CD14-positive monocyte (primary cell): Measurements from ENCODE around the gene EARS2. TPM values are rescaled to one million over a fixed set of nuclear protein-coding genes. Genes with fewer than 3 reads are reported as not detected.

Experiments used
- DNase-seq, 3 donors: peaks; one replicate each; pipeline ENCODE4 v3.0.0-alpha.2; 2011 to 2022
- H2AFZ ChIP-seq: 2 replicates; pipeline ENCODE4 v1.6.0; 2012; ENCODE audit warnings: mild to moderate bottlenecking, low read depth, low read length, inconsistent platforms; ENCODE audit not compliant: insufficient read depth, poor library complexity, severe bottlenecking
- H3K27ac ChIP-seq, 2 donors: 1 replicate in 1 of 2; 2 replicates in 1 of 2; pipeline ENCODE4 v1.5.1; 2012 to 2013; ENCODE audit warnings: low read length in 2 of 2, control low read depth in 1 of 2, inconsistent platforms in 1 of 2, low read depth in 1 of 2, mild to moderate bottlenecking in 1 of 2
- H3K27me3 ChIP-seq, 2 donors: one replicate each; pipeline versions ENCODE4 v1.6.0 to v1.6.1; 2011 to 2013; ENCODE audit warnings: low read length in 2 of 2; ENCODE audit not compliant: control insufficient read depth in 2 of 2, insufficient read depth in 2 of 2
- H3K36me3 ChIP-seq, 2 donors: replicated peaks in 1 of 2; 1 replicate in 1 of 2; 2 replicates in 1 of 2; pipeline versions ENCODE4 v1.5.1 to v1.6.1; 2012 to 2013; ENCODE audit warnings: low read length in 2 of 2, control low read depth in 1 of 2, inconsistent platforms in 1 of 2, mild to moderate bottlenecking in 1 of 2; ENCODE audit not compliant: insufficient read depth in 2 of 2, control insufficient read depth in 1 of 2
- H3K4me1 ChIP-seq, 2 donors: 1 replicate in 1 of 2; 2 replicates in 1 of 2; pipeline versions ENCODE4 v1.5.1 to v1.6.1; 2012 to 2013; ENCODE audit warnings: low read length in 2 of 2, control low read depth in 1 of 2, inconsistent platforms in 1 of 2, mild to moderate bottlenecking in 1 of 2, moderate library complexity in 1 of 2; ENCODE audit not compliant: insufficient read depth in 2 of 2, control insufficient read depth in 1 of 2
- H3K4me2 ChIP-seq: replicated peaks from 2 replicates; pipeline ENCODE3; 2012; ENCODE audit warnings: low read length, moderate library complexity, mild to moderate bottlenecking; ENCODE audit not compliant: poor library complexity, severe bottlenecking; ENCODE audit errors: extremely low read depth
- H3K4me3 ChIP-seq, 3 experiments: fragments of 200-600 bp in 1 of 3; sonication (generic) in 1 of 3; replicated peaks in 1 of 3; 1 replicate in 2 of 3; 2 replicates in 1 of 3; pipeline ENCODE4 v1.5.1; 2011 to 2013; ENCODE audit warnings: low read length in 3 of 3, mild to moderate bottlenecking in 3 of 3, control low read depth in 2 of 3, low read depth in 2 of 3, inconsistent platforms in 1 of 3, moderate library complexity in 1 of 3
- H3K79me2 ChIP-seq: 2 replicates; pipeline ENCODE4 v1.6.0; 2012; ENCODE audit warnings: mild to moderate bottlenecking, control low read depth, inconsistent platforms, low read length, moderate library complexity; ENCODE audit not compliant: insufficient read depth
- H3K9ac ChIP-seq: 2 replicates; pipeline ENCODE4 v1.6.0; 2017; ENCODE audit warnings: low read length, mild to moderate bottlenecking; ENCODE audit not compliant: insufficient read depth, poor library complexity, severe bottlenecking
- H3K9me3 ChIP-seq, 2 donors: replicated peaks in 1 of 2; 1 replicate in 1 of 2; 2 replicates in 1 of 2; pipeline versions ENCODE4 v1.5.1 to v1.6.1; 2012 to 2013; ENCODE audit warnings: low read length in 2 of 2, control low read depth in 1 of 2; ENCODE audit not compliant: control insufficient read depth in 1 of 2, insufficient read depth in 1 of 2
- H4K20me1 ChIP-seq: 2 replicates; pipeline ENCODE4 v1.6.0; 2012; ENCODE audit warnings: mild to moderate bottlenecking, low read length, control low read depth, moderate library complexity; ENCODE audit not compliant: insufficient read depth
- H3K27ac Mint-ChIP-seq, 7 donors: one replicate each; pipeline ENCODE4 v1.8.0; 2020; ENCODE audit warnings: mild to moderate bottlenecking in 7 of 7, mixed read lengths in 7 of 7, moderate library complexity in 6 of 7, inconsistent platforms in 2 of 7
- H3K27me3 Mint-ChIP-seq, 3 donors: one replicate each; pipeline ENCODE4 v1.8.0; 2021 to 2022; ENCODE audit warnings: low read depth in 3 of 3, mild to moderate bottlenecking in 3 of 3, mixed read lengths in 3 of 3, moderate library complexity in 3 of 3, inconsistent platforms in 1 of 3
- H3K36me3 Mint-ChIP-seq, 2 donors: one replicate each; pipeline ENCODE4 v1.8.0; 2020; ENCODE audit warnings: mixed read lengths in 2 of 2, inconsistent platforms in 1 of 2, mild to moderate bottlenecking in 1 of 2
- H3K4me1 Mint-ChIP-seq: one replicate; pipeline ENCODE4 v1.8.0; 2020; ENCODE audit warnings: mild to moderate bottlenecking, mixed read lengths
- H3K4me3 Mint-ChIP-seq, 2 donors: one replicate each; pipeline ENCODE4 v1.8.0; 2020; ENCODE audit warnings: mild to moderate bottlenecking in 2 of 2, mixed read lengths in 2 of 2, moderate library complexity in 1 of 2
- H3K9me3 Mint-ChIP-seq, 7 donors: one replicate each; pipeline ENCODE4 v1.8.0; 2020 to 2022; ENCODE audit warnings: mixed read lengths in 7 of 7, mild to moderate bottlenecking in 6 of 7, moderate library complexity in 6 of 7, inconsistent platforms in 2 of 7
- CTCF ChIP-seq: fragments of 200-600 bp; IDR thresholded peaks from one replicate; pipeline ENCODE4 v1.8.0; 2022; ENCODE audit warnings: antibody characterized with exemption, mild to moderate bottlenecking
- WGBS: methylation state at CpG from one replicate; pipeline ENCODE4 v1.1.5; 2013; ENCODE audit warnings: missing lambda C conversion rate; ENCODE audit not compliant: insufficient coverage; 5-methylcytosine and 5-hydroxymethylcytosine counted together
- intact Hi-C, 2 donors: fragments of 100-400 bp; cut with micrococcal nuclease; formaldehyde crosslinking; loops; one replicate each; pipeline versions ENCODE4 v1.15.0 to v1.15.1; 2023
- polyA plus RNA-seq, 3 donors: library from polyadenylated mRNA; depleted of rRNA in 1 of 3; unstranded in 2 of 3; stranded (reverse) in 1 of 3; fragments of 300-500 nt in 2 of 3; fragments of >200 nt in 1 of 3; fragmentation: Illumina TruSeq in 2 of 3; gene quantifications; 1 replicate in 2 of 3; 2 replicates in 1 of 3; pipeline ENCODE4 v1.2.3, GENCODE V29; 2012 to 2021

EARS2 gene
- polyA plus RNA-seq, 3 donors = 2.9 to 4.7 (median 4.2) TPM

- peaks cover 89 to 99% of the 10 kb centered on the region in 2 donors for H3K36me3 Mint-ChIP-seq
- no peak overlapping the region for H3K4me3 Mint-ChIP-seq
- Histone ChIP-seq H4K20me1 (peaks cover 26% of the 10 kb centered on the region), H3K36me3 (peaks cover 93 to 100% of the 10 kb centered on the region in 2 donors), H3K9ac (no peak overlapping the region), H3K27me3 (no peaks in the 10 kb centered on the region), H3K4me2 (no peak overlapping the region), H3K27ac (no peak overlapping the region), H3K9me3 (no peaks in the 10 kb centered on the region), H3K4me1 (no peaks in the 10 kb centered on the region), H3K4me3 (no peak overlapping the region), H2AFZ (no peak overlapping the region), H3K79me2 (peaks cover 10% of the 10 kb centered on the region)
- no peaks in the 10 kb centered on the region for H3K4me1 Mint-ChIP-seq
- no peaks in the 10 kb centered on the region for H3K9me3 Mint-ChIP-seq
- intact Hi-C loops = no loop called here
- TF ChIP-seq CTCF = no peak
- DNase-seq = no peak
- H3K27me3 Mint-ChIP-seq = no peaks in the 10 kb centered on the region
- 92% methylated on average over 3 of the region's 5 CpGs for WGBS
- H3K27ac Mint-ChIP-seq = peak overlapping the region in 1 of 7 donors; percentile 12
These were observed 70.7 kb downstream of the EARS2 start for GRCh38 chr16:23486480-23486879.

GRCh38 chr16:23485841-23486240 is 71.3 kb downstream of the EARS2 start:
- intact Hi-C loops = no loop called here
- no peak for TF ChIP-seq CTCF
- Mint-ChIP-seq H3K9me3 (no peaks in the 10 kb centered on the region), H3K27me3 (no peaks in the 10 kb centered on the region), H3K36me3 (peaks cover 89 to 100% of the 10 kb centered on the region in 2 donors), H3K27ac (peak overlapping the region in 1 of 7 donors; percentile 64), H3K4me3 (no peak overlapping the region), H3K4me1 (no peaks in the 10 kb centered on the region)
- Histone ChIP-seq H3K4me3 (no peak overlapping the region), H4K20me1 (peaks cover 26% of the 10 kb centered on the region), H3K36me3 (peaks cover 93 to 100% of the 10 kb centered on the region in 2 donors), H3K4me2 (no peak overlapping the region), H3K27me3 (no peaks in the 10 kb centered on the region), H3K9ac (no peak overlapping the region), H3K9me3 (no peaks in the 10 kb centered on the region), H3K79me2 (peaks cover 9% of the 10 kb centered on the region), H3K27ac (no peak overlapping the region), H2AFZ (no peak overlapping the region), H3K4me1 (no peaks in the 10 kb centered on the region)
- DNase-seq = no peak
- WGBS = 99% methylated on average over 8 of the region's 8 CpGs
